Nucleus accumbens (tissue), 56 donors: Measurements from ENCODE around the gene MRGPRE.

Experiments
- DNase-seq, 56 donors: peaks; one replicate each; lab custom pipeline; 2025; lab: John Stamatoyannopoulos, UW

MRGPRE gene

GRCh38 chr11:3184732-3185347 is 47.4 kb downstream of the MRGPRE start:
- DNase-seq = no peak

GRCh38 chr11:3183523-3183922 is 48.7 kb downstream of the MRGPRE start:
- no peak for DNase-seq

DNA sequence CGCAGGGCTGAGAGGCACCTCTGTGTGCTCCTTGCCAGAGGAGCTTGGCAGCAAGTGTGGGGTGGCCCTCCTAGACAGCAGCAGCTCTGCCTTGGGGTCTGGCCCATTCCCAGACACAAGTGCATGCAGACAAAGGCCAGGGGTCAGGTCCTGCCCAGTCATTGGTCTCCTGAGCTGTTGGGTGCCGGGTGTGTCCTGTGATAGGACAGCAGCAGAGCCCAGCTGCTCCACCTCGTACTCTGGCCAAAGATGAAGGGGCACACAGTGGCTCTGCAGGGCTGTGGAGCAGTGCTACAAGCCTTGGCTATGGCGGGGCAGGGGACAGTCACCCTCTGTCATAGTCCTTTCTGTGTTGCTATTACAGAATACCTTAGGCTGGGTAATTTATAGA is 49.8 kb downstream of the MRGPRE start:
- no peak for DNase-seq

DNA sequence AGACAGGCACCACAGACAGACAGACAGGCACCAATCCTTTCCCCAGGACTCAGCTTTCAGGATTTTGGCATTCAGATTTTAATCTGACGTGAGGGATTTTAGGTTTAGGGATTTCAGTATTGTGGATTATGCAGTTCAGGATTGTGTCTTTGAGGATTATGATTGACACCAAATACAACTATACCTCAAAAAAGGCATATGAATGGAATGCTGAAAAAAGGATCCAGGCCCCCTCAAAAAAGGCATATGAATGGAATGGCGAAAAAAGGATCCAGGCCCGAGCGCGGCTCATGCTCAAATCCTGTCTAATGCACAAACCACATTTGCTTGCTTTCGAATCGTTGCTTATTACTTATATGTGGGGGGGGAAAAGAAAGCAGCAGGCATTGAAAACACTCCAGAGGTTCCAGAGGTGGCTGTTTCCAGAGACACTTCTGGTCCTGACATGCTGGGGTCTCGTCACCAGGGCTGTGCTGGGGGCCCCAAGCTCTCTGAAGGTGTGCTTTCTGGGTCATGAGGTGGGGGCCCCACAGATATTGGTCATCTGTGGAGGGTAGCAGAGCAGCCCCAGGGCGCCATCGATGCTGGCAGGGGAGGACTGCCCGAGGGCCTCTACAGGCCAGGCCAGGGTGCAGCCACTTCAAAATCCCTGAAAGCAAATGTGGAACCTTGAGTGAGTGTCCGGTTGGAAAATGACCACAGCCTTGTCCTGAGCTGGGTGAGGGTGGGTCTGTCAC is 50.3 kb downstream of the MRGPRE start:
- DNase-seq = no peak

DNA sequence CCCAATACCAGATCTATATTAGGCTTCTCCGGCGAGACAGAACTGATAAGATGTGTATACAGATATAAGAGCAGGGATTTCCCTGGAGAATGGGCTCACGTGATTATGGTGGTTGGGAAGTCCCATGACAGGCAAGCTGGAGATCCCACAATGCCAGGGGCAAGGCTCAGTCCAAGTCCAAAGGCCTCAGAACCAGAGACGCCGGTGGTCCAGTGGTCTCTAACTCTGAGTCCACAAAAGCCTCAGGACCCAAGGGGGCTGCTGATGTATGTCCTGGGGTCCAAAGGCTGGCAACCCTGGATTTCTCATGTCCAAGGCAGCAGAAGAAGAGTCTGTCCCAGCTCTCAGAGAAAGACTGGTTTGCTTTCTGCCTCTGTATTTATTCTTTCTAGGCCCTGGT is 51.3 kb downstream of the MRGPRE start:
- no peak for DNase-seq

DNA sequence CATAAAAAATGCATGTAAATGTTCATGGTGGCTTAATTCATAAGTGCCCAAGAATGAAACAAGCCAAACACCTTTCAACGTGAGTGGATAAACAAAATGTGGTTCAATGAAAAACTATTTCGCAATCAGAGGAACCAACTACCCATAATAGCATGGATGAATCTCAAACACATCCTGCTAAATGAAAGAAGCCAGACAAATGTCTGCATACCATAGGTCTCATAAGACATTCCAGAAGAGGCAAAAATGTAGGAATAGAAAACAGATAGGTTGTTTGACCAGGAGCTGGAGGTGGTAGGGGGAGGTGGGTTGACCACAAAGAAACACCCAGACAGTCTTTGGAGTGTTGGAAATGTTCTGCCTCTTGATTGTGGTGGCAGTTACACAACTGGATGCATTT is 53.9 kb downstream of the MRGPRE start:
- DNase-seq = no peak

GRCh38 chr11:3177931-3178330 is 54.3 kb downstream of the MRGPRE start:
- DNase-seq = no peak
